Measurements from ENCODE around the gene ERO1A. TPM values are rescaled to one million over a fixed set of nuclear protein-coding genes. Genes with fewer than 3 reads are reported as not detected.

The ERO1A gene
- total and polyA plus RNA-seq, 2 experiments from 2014 or later: 41.6 to 91.1 TPM

GRCh38 chr14:52724360-52724644 lies 28.9 kb upstream of the ERO1A start:
- Histone ChIP-seq H3K4me1 (ENCODE audit: insufficient read depth) (no peaks in the 10 kb centered on the region), H3K36me3 (replicated peaks; ENCODE audit: insufficient read depth, low read depth) (no peaks in the 10 kb centered on the region), H3K9me2 (replicated peaks; ENCODE audit: insufficient read depth) (no peaks in the 10 kb centered on the region), H4K20me1 (ENCODE audit: insufficient read depth, poor library complexity, severe bottlenecking) (peaks cover 3% of the 10 kb centered on the region), H3K4me3 (no peak overlapping the region), H3K79me2 (peaks cover 11% of the 10 kb centered on the region), H2AFZ (no peak overlapping the region), H3K9me3 (ENCODE audit: low read depth) (no peaks in the 10 kb centered on the region), H3K27ac (no peak overlapping the region), H3K27me3 (no peaks in the 10 kb centered on the region), H3K4me2 (no peak overlapping the region)
- TF ChIP-seq CTCF (IDR thresholded peaks at IDR 0.05; ENCODE audit: poor library complexity): no peak
- no peak for TF ChIP-seq EZH2phosphoT487 (IDR thresholded peaks at IDR 0.05; ENCODE audit: low read depth, severe bottlenecking, unreplicated experiment)
- no peak for TF ChIP-seq EZH2 (IDR thresholded peaks at IDR 0.05; ENCODE audit: borderline replicate concordance)
- DNase-seq (ENCODE audit: low spot score): no peak

GRCh38 chr14:52723514-52724359 lies 28.4 kb upstream of the ERO1A start:
- 92% methylated on average over 4 of the region's 4 CpGs for WGBS (ENCODE audit: low lambda C conversion rate, missing lambda C conversion rate)
- DNase-seq (ENCODE audit: low spot score): no peak
- no peaks in the 10 kb centered on the region for H3K27me3 ChIP-seq
- TF ChIP-seq EZH2 (IDR thresholded peaks at IDR 0.05; ENCODE audit: borderline replicate concordance) (no peak), CTCF (IDR thresholded peaks at IDR 0.05; ENCODE audit: poor library complexity) (no peak), EZH2phosphoT487 (IDR thresholded peaks at IDR 0.05; ENCODE audit: low read depth, severe bottlenecking, unreplicated experiment) (no peak)
- H3K4me2 ChIP-seq: no peak overlapping the region
- peaks cover 12% of the 10 kb centered on the region for H3K79me2 ChIP-seq
- H3K4me3 ChIP-seq: no peak overlapping the region
- H3K36me3 ChIP-seq (replicated peaks; ENCODE audit: insufficient read depth, low read depth): no peaks in the 10 kb centered on the region
- H3K9me2 ChIP-seq (replicated peaks; ENCODE audit: insufficient read depth): no peaks in the 10 kb centered on the region
- no peak overlapping the region for H2AFZ ChIP-seq
- no peaks in the 10 kb centered on the region for H3K9me3 ChIP-seq (ENCODE audit: low read depth)
- no peak overlapping the region for H3K27ac ChIP-seq
- no peaks in the 10 kb centered on the region for H3K4me1 ChIP-seq (ENCODE audit: insufficient read depth)
- H4K20me1 ChIP-seq (ENCODE audit: insufficient read depth, poor library complexity, severe bottlenecking): peaks cover 3% of the 10 kb centered on the region

GRCh38 chr14:52716155-52716554 lies 20.8 kb upstream of the ERO1A start:
- TF ChIP-seq EZH2phosphoT487 (IDR thresholded peaks at IDR 0.05; ENCODE audit: low read depth, severe bottlenecking, unreplicated experiment): no peak
- no peak for TF ChIP-seq CTCF (IDR thresholded peaks at IDR 0.05; ENCODE audit: poor library complexity)
- no peak for TF ChIP-seq EZH2 (IDR thresholded peaks at IDR 0.05; ENCODE audit: borderline replicate concordance)
- Histone ChIP-seq H3K9me3 (ENCODE audit: low read depth) (no peaks in the 10 kb centered on the region), H4K20me1 (ENCODE audit: insufficient read depth, poor library complexity, severe bottlenecking) (peaks cover 3% of the 10 kb centered on the region), H3K4me1 (ENCODE audit: insufficient read depth) (no peaks in the 10 kb centered on the region), H3K9me2 (replicated peaks; ENCODE audit: insufficient read depth) (no peaks in the 10 kb centered on the region), H3K36me3 (replicated peaks; ENCODE audit: insufficient read depth, low read depth) (peaks cover 1% of the 10 kb centered on the region), H3K79me2 (peaks cover 43% of the 10 kb centered on the region), H3K27ac (no peak overlapping the region), H3K4me2 (no peak overlapping the region), H2AFZ (no peak overlapping the region), H3K27me3 (no peaks in the 10 kb centered on the region), H3K4me3 (no peak overlapping the region)
- no peak for DNase-seq (ENCODE audit: low spot score)
- 97% methylated on average over 6 of the region's 6 CpGs for WGBS (ENCODE audit: low lambda C conversion rate, missing lambda C conversion rate)

All from hepatocyte (in vitro differentiated cells).